Choroid plexus epithelial cell (primary cell): Measurements from ENCODE around the gene RAD51B.
A peak's percentile ranks its signal among the peaks of the same experiment; 100 is the strongest.

Source experiments
- DNase-seq: peaks from one replicate; pipeline ENCODE4 v3.0.0-alpha.2; 2010; ENCODE audit warnings: low read depth
- H3K4me3 ChIP-seq: 2 replicates; pipeline ENCODE4 v1.5.1; 2011; ENCODE audit warnings: low read depth, mild to moderate bottlenecking, control low read depth, low read length, moderate library complexity
- TF ChIP-seq, protein P1 (sequence below): conservative IDR thresholded peaks from 2 replicates; pipeline ENCODE4 v1.5.1; 2011; ENCODE audit warnings: low read depth, mild to moderate bottlenecking, control low read depth, inconsistent platforms, low read length, moderate library complexity

Gene RAD51B

DNA sequence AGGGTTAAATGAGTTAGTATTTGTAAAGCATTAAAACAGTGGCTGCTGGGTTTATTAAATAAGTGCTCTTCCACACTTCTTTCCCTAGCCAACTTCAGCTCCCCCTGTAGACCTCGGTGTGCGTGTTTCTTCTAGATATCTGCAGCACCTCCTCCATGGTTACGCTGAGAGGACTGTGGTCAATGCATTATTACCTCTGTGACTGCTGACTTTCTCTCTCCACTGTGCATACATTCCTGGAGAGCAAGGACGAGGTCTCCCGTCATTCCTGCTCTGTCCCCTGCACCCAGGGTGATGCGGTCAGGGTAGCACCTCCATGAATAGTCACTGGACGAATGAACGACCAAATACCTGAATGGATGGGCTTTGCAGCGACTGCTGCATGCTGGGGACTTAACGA lies 928.7 kb downstream of the RAD51B start:
- TF ChIP-seq, protein P1, sequence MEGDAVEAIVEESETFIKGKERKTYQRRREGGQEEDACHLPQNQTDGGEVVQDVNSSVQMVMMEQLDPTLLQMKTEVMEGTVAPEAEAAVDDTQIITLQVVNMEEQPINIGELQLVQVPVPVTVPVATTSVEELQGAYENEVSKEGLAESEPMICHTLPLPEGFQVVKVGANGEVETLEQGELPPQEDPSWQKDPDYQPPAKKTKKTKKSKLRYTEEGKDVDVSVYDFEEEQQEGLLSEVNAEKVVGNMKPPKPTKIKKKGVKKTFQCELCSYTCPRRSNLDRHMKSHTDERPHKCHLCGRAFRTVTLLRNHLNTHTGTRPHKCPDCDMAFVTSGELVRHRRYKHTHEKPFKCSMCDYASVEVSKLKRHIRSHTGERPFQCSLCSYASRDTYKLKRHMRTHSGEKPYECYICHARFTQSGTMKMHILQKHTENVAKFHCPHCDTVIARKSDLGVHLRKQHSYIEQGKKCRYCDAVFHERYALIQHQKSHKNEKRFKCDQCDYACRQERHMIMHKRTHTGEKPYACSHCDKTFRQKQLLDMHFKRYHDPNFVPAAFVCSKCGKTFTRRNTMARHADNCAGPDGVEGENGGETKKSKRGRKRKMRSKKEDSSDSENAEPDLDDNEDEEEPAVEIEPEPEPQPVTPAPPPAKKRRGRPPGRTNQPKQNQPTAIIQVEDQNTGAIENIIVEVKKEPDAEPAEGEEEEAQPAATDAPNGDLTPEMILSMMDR, result no peak
- no peak for DNase-seq
- H3K4me3 ChIP-seq, result no peak overlapping the region

DNA sequence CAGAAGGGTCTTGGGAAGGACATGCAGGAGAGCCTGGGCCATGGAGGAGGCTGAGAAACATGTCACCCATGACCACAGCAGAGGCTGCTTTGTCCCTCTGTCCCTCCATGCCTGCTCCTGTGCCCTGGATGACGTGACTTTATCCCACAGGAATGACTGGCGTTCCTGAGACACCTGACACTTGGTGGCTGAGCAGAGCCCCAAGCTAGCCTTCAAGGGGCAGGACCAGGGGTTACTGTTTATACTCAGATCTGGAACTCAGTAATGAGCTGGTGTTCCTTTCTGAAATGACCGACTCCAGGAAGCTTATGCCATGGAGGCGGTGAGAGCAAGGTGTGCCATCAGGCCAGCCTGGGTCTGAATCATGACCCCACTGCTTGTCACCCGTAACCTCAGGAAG lies 929.1 kb downstream of the RAD51B start:
- TF ChIP-seq, protein P1, result no peak
- H3K4me3 ChIP-seq, result no peak overlapping the region
- DNase-seq, result no peak

DNA sequence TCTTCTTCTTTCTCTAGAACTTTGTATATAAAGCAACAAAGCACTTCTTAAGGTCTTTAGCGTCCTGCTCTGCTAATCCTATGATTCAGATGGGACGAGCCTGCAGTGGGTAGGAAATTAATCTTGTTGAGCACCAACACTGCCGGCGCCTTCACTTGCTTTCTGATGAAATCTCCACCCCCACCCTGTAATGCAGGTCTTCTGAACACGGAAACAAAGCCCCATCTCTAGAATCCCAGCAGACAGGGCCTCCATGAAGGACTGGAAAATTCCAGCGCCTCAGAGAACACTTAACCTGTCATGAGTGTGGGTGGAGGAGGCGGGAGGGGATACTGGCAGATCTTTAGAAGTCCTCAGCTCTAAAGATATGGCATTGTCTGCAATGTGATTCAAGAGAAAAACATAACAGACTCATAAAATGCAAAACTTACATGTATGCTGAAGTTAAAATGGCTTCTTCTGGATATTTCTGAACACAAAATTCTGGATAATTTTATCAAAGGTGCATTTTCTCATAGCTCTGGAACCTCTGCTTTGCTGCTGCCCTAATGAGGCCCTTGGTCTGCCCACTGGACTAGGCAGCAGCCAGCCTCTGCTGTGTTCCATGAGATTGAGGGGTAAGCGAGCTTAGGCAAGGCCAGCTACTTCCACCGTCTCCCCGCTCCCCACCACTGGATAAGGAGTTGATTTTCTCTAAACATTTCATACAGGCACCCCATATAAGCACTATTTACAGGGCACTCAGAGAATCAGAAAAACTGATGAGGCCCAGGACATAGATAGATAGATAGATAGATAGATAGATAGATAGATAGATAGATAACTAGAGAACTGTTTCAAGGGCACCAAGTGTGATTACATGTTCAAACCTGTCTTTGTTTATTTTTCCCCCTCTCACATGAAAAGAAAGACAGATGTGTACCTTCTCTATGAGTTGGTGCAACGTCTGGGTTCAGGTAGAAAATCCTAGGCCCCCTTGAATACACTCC lies 930.2 kb downstream of the RAD51B start:
- no peak for DNase-seq
- TF ChIP-seq, protein P1, result no peak
- H3K4me3 ChIP-seq, result no peak overlapping the region

DNA sequence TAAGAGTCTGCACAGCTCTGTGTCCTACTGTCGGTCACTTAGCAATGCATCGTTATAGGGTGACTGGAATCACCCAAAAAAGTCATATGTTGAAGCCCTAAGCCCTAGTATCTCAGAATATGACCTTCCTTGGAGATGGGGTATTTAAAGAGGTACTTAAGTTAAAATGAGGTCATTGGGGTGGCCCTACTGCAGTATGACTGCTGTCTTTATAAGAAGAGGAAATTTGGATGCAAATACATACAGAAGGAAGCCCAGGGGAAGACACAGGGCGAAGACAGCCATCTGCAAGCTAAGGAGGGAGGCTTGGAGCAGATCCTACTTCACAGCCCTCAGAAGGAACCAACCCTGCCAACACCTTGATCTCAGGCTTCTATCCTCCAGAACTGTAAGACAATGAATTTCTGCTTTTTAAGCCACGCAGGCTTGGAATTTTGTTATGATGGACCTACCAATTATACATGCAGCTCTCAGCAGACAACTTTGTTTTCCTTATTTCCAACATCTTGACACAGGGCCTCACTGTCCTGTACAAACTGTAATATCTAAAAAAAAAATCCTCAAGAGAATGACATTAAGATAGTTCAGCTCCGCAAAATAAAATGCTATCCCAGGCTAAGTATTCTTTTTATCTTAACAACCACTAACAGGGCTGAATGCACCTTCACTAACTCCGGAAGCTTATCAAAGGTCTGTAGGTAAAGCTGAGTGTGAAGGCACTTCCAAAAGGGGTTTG lies 932.9 kb downstream of the RAD51B start:
- no peak overlapping the region for H3K4me3 ChIP-seq
- TF ChIP-seq, protein P1, result no peak
- no peak for DNase-seq

DNA sequence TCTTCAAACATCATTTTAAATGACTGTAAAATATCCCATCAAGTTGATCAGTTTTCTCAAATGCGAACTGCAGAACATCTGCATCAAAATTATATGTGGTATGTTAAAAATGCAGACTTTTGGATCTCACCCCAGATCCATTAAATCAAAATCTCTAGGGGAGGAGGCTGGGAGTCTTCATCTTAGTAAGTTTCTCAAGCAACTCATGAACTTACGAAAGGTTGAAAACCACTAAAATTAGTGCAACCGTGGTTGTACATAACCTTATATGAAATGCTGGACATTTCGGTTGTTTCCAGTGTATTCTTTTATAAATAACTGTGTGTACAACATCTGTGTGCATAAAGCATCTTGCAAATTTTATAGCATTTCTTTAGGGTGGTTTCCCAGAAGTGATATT lies 934.1 kb downstream of the RAD51B start:
- TF ChIP-seq, protein P1, result no peak
- H3K4me3 ChIP-seq, result no peak overlapping the region
- peak; percentile 59 for DNase-seq

DNA sequence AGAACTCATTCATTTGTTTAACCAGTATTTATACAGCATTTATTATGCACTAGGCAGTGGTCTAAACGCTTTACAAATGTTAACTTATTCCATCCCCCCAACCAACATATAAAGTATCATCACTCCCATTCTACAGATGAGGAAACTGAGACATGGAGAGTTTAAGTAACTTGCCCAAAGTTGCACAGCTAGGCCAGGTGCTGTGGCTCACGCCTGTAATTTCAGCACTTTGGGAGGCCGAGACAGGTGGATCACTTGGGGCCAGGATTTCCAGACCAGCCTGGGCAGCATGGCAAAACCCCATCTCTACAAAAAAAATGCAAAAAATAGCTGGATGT lies 935.4 kb downstream of the RAD51B start:
- no peak for DNase-seq
- TF ChIP-seq, protein P1, result no peak

More for the DNA sequence above, 935.4 kb downstream of the RAD51B start:
- no peak overlapping the region for H3K4me3 ChIP-seq
